Measurements from ENCODE around the gene GAS2.

Gene GAS2

GRCh38 chr11:22780952-22781593, 114.7 kb downstream of the GAS2 start:
- no peak for TF ChIP-seq CTCF (IDR thresholded peaks at IDR 0.05; ENCODE audit: borderline replicate concordance, insufficient read depth, low read depth, low read length)
- no peak overlapping the region for H3K4me3 ChIP-seq (ENCODE audit: low read depth, low read length)

GRCh38 chr11:22785251-22785650, 118.8 kb downstream of the GAS2 start:
- H3K4me3 ChIP-seq (ENCODE audit: low read depth, low read length) = no peak overlapping the region
- no peak for TF ChIP-seq CTCF (IDR thresholded peaks at IDR 0.05; ENCODE audit: borderline replicate concordance, insufficient read depth, low read depth, low read length)

- H3K4me3 ChIP-seq (ENCODE audit: low read depth, low read length) = no peak overlapping the region
- TF ChIP-seq CTCF (IDR thresholded peaks at IDR 0.05; ENCODE audit: borderline replicate concordance, insufficient read depth, low read depth, low read length) = no peak
Observed at GRCh38 chr11:22786475-22786874, 120.1 kb downstream of the GAS2 start.

GRCh38 chr11:22787055-22787454, 120.6 kb downstream of the GAS2 start:
- H3K4me3 ChIP-seq (ENCODE audit: low read depth, low read length) = no peak overlapping the region
- no peak for TF ChIP-seq CTCF (IDR thresholded peaks at IDR 0.05; ENCODE audit: borderline replicate concordance, insufficient read depth, low read depth, low read length)

- TF ChIP-seq CTCF (IDR thresholded peaks at IDR 0.05; ENCODE audit: borderline replicate concordance, insufficient read depth, low read depth, low read length) = peak; percentile 50; the same call in 1 of the 2 replicates
- H3K4me3 ChIP-seq (ENCODE audit: low read depth, low read length) = no peak overlapping the region
Observed at GRCh38 chr11:22787551-22788162, 121.2 kb downstream of the GAS2 start.

- no peak for TF ChIP-seq CTCF (IDR thresholded peaks at IDR 0.05; ENCODE audit: borderline replicate concordance, insufficient read depth, low read depth, low read length)
- H3K4me3 ChIP-seq (ENCODE audit: low read depth, low read length) = no peak overlapping the region
Observed at GRCh38 chr11:22792497-22792896, 126.1 kb downstream of the GAS2 start.

- H3K4me3 ChIP-seq (ENCODE audit: low read depth, low read length) = no peak overlapping the region
- no peak for TF ChIP-seq CTCF (IDR thresholded peaks at IDR 0.05; ENCODE audit: borderline replicate concordance, insufficient read depth, low read depth, low read length)
Observed at GRCh38 chr11:22795914-22796313, 129.5 kb downstream of the GAS2 start.
